CD4-positive, alpha-beta T cell treated with Interleukin-4 for 1 hour (primary cell): ENCODE data around the gene OR1J4.
"Not testable (repeated sequence)": the region's sequence is repeated elsewhere in the genome, so short reads cannot be mapped to it uniquely, and the experiment has no call there.

Experiments
- DNase-seq, 2 donors: peaks; one replicate each; pipeline ENCODE4 v3.0.0-alpha.2; 2020 to 2022

Gene OR1J4, protein sequence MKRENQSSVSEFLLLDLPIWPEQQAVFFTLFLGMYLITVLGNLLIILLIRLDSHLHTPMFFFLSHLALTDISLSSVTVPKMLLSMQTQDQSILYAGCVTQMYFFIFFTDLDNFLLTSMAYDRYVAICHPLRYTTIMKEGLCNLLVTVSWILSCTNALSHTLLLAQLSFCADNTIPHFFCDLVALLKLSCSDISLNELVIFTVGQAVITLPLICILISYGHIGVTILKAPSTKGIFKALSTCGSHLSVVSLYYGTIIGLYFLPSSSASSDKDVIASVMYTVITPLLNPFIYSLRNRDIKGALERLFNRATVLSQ

DNA sequence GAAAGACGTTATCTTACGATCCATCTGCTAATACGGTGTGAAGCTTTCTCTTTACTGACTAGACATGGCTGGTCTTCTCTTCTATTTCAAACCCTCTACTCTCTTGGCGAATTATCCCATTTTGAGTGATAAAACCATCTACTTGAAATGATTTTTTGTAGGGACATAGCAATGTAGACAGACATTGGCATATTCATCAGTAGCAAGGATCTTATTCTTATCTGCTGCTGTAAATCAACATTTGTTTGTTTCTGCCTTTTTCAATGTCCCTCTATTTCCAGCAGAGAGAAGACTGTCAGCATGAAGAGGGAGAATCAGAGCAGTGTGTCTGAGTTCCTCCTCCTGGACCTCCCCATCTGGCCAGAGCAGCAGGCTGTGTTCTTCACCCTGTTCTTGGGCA is at the start of gene OR1J4:
Gene OR1J4 (plus strand): TSS at position 301 of the 400 bp plus-strand sequence. CDS start 0 bp downstream, at position 301.
- DNase-seq: no peak

DNA sequence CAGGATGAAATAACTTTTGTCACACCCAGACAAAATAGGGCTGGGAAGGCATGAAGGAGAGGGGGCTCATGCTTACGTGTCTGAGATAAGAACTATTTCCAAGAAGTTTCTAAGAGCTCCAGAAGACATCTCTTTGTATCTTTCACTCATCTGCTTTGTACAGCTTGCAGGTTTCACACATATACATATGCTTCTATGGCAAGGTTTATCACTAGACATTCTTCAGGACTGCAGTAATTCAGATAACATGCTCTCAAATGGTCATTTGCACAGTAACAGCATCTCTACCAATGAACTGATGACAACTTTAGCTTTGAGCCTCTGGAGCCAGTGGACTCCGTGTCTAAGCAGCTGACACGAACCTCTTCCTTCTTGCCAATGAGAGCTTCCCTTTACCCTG is 44.4 kb upstream of the OR1J4 start:
- no peak for DNase-seq

DNA sequence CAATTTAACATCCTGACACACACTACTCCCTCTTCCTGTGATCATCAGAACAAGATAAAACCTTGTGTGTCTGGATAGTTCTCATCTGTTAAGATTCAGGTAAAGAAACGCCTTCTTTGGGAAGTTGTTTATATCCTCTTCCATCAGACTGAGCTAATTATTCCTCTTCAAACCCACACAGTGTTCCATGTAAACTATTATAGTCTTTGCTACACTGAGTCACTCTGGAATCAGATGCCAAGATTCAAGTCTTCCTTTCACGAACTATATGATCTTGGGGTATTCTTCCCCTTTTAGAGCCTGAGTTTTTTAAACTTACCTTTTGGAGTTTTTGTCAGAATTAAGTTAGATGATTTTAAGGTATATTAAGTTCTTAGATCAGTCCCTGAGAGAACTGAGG is 43.2 kb upstream of the OR1J4 start:
- DNase-seq: no peak

DNA sequence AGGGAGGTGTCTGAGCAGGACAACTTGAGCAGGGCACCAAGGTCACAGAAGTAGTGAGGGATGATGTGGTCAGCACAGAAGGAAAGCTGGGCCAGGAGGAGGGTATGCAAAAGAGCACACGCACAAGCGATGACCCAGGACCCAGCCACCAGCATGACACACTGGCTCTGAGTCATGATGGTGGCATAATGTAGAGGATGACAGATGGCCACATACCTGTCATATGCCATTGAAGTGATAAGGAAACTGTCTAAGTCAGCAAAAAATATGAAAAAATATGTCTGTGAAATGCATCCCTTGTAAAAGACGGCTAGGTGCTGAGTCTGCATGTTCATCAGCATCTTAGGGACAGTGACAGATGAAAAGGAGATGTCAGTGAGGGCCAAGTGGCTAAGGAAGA is 41.6 kb upstream of the OR1J4 start:
- DNase-seq: no peak

DNA sequence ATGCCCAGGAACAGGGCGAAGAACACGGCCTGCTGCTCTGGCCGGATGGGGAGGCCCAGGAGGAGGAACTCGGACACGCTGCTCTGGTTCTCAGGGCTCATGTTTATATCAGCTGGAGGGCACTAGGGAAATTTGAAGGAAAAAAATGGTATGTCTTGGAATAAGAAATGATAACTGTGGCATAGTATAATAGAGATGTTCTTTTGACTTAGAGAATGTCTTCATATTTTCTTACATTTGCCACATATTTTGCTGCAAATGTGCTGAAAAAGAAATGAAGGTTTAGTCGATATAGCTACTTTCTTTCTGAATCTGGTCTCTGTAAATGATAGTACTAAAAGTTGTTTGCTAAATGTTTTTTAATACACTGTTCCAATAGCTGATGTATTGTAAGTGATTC is 41.1 kb upstream of the OR1J4 start, which contains the start of gene OR1J1:
Gene OR1J1 (minus strand): TSS at position 101 of the 400 bp plus-strand sequence. CDS start 0 bp downstream, at position 101.
- DNase-seq: no peak

DNA sequence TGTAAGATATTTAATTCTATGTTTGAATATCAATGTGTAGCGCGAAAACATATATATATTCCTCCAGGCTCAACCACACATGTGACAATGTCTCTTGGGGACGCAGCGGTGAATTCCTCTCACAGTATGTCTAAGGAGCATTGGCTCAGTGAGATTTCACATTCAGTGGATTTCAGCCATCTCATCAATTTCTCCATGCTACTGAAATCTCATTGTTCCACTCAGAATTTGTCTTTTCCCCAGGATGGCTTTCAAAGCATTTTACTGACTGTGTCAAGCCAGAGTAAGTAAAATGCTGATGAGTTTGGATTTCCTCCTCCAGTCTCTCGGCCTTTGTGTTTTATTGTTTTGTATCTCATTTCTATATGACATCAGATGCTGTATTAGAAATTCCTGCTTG is 39.9 kb upstream of the OR1J4 start:
- DNase-seq: no peak

DNA sequence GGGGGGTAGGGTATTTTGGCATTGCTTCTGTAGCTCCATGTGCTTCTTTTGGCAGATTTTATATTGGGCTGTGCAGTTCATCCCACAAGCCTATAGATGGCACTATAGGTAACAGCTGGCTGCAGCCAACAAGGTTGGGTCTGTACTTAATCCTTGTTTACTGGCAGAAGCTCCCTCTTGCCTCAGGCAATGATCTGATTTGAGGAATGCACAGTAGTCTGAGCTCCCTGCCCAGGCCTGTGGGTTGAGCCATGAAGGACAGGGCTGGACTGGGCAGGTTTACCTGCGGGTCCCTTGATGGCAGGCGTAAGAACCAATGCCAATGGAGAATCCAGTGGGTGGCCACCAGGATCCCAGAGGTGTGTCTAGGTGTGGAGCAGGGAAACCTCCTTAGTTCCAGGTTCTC is 20.1 kb upstream of the OR1J4 start:
- DNase-seq: peak in 1 of 2 donors; percentile 34

DNA sequence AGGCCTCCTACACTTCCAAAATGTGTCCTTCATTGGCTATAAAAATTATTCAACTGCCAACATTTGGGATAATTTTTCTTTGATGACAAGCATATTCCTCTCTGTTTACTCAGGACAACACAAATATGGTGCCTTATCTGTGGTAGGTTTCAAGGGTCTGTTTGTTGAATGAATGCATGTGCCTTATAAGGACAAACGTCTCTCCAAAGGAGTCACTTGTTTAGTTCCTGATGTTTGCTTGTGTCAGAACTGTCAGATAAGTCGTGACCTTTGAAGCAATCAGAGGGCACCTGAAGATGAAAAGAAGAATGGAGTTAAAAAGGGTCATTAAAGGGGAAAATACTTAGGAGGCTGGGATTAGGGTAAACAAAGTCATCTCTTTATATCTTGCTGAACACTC is 12.0 kb upstream of the OR1J4 start:
- no peak for DNase-seq

DNA sequence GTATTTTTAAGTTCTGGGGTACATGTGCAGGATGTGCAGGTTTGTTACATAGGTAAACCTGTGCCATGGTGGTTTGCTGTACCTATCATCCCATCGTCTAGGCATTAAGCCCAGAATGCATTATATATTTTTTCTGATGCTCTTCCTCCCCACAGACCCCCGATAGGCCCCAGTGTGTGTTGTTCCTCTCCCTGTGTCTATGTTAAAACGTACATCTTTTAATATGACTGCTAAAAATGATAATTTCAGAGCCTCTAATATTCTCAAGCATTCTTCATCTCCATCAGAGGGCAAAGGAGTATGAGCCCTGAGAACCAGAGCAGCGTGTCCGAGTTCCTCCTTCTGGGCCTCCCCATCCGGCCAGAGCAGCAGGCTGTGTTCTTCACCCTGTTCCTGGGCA is 8.4 kb upstream of the OR1J4 start, which contains the start of gene OR1J2:
Gene OR1J2 (plus strand): TSS at position 301 of the 400 bp plus-strand sequence. CDS start 0 bp downstream, at position 301.
- no peak for DNase-seq

DNA sequence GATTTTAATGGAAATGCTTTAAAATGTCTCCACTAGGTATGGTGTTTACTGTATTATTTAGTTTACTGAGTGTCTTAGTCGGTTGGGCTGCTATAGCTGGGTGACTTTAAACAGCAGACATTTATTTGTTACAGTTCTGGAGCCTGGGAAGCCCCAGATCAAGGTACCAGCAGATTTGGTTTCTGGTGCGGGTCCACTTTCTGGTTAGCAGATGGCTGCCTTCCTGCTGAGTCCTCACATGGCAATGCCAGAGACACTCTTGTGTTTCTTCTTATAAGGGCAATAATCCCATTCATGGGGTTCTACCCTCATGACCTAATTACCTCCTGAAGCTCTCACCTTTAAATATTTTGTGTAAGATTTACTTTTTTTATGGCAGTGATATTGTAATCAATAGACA is 715 bp upstream of the OR1J4 start:
- DNase-seq: no peak

DNA sequence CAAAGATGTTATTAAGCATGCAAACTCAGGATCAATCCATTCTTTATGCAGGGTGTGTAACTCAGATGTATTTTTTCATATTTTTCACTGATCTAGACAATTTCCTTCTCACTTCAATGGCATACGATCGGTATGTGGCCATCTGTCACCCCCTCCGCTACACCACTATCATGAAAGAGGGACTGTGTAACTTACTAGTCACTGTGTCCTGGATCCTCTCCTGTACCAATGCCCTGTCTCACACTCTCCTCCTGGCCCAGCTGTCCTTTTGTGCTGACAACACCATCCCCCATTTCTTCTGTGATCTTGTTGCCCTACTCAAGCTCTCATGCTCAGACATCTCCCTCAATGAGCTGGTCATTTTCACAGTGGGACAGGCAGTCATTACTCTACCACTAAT is 435 bp downstream of the OR1J4 start:
- DNase-seq: no peak

DNA sequence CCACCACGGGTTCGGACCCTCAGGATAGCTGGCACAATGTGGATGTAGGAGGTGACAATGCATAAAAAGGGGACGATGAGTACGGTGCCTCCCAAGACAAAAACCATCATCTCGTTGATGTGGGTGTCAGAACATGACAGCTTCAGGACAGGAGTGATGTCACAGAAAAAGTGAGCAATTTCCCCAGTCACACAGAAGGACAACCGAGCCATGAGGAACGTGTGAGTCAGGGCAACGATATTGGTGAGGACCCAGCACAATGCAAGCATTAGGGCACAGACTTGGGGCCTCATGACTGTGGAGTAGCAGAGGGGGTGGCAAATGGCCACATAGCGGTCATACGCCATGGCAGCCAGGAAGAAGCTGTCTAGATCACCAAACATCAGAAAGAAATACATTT is 7.7 kb downstream of the OR1J4 start:
- DNase-seq: no peak

DNA sequence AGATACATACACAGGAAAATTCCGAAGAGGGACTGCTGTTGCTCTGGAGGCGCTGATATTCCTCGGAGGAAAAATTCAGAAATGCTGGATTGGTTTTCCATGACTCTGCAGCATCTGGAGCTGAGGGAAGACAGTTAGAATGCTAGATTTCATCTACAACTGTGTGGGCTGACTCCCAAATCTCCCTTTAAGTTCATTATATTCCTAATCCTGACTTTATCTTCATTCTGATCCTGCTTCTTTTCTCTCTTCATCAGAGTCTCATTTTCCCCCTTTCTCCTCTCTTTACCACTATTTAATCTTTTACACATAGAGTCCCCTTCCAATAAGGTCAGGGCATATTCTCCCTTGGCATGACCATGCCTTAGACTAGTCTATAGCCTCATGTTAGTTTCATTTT is 8.3 kb downstream of the OR1J4 start, which contains the start of gene OR1N1:
Gene OR1N1 (minus strand): TSS at position 101 of the 400 bp plus-strand sequence. CDS start 0 bp downstream, at position 101.
- no peak for DNase-seq

DNA sequence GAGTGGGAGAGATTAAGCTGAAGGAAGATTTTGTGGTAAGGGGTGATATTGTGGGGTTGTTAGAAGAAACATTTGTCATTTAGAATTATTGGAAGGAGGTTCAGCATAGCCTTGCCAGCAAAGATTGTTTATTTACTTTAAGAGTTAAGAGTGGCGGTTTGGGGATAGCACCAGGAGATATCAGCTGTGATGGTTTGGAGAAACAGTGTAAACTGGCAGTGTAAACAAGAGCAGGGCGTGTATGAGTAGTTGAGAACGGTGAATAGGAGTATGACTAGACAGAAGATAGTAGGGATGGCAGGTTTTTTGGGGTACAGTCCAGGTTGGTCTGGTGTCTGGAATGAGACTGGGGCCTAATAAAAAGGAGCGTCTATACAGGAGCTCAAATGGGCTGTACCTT is 12.2 kb downstream of the OR1J4 start:
- not testable (repeated sequence) for DNase-seq

DNA sequence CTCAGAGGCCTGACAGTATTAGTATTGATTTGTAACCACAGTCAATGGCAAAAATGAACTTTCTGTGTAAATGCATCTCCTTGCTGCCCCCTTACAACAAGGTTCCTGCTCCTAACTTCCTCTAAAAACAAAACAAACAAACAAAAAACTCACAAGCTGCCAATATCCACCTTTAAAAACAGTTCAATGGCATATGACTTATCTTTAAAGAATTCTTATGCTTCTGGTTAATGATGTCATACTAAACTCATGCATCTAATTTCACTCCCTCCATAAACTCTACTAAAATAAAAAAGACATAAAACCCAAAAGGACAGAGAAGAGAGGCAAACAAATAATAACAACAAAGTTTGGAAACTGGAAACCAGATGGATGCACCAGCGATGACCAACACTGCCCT is 17.2 kb downstream of the OR1J4 start:
- no peak for DNase-seq

DNA sequence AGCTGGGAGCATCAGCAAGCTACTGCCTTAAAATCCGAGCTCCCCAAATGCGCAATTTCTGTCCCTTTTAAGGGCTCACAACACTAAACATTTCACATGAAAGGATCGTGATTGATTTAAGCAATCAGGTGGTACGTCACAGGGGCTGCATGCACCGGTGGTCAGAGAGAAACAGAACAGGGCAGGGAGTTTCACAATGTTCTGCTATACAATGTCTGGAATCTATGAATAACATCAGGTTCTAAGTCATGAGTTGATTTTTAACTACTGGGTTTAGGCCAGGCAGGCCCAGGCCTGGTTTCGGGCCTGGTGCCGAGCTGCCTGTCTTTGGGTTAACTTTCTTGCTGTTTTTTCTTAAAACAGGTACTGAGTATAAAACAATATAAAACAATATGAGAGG is 18.1 kb downstream of the OR1J4 start:
- not testable (repeated sequence) for DNase-seq

DNA sequence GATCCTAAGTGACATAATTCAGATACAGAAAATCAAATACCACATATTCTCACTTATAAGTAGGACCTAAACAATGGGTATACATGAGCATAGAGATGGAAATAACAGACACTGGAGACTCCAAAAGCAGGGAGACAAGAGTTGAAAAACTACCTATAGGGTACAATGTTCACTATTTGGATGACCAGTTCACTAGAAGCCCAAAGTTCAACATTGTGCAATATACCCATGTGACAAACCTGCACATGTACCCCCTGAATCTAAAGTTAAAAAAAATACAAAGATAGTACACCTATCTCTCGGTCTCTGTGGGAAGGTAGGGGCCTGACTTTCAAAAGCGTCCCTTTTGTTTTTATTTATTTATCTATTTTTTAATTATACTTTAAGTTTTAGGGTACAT is 19.8 kb downstream of the OR1J4 start:
- no peak for DNase-seq

DNA sequence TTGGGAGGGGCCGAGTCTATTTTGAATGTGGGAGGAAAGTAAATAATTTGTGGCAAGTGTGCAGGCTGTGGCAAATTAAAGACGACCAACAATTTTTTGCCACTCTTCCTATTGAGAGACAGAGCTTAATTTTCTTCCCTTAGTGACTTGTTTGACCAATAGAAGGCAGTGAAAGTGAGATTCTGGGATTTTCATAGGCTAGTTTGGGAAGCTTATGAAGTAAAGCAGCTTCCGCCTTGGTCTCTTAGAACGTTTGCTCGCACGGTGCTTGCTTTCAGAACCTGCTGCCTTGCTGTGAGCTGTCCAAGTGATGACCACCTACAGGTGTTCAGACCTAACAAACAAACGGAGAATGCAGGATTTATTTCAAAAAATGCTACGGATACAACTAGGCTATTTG is 27.3 kb downstream of the OR1J4 start:
- no peak for DNase-seq

DNA sequence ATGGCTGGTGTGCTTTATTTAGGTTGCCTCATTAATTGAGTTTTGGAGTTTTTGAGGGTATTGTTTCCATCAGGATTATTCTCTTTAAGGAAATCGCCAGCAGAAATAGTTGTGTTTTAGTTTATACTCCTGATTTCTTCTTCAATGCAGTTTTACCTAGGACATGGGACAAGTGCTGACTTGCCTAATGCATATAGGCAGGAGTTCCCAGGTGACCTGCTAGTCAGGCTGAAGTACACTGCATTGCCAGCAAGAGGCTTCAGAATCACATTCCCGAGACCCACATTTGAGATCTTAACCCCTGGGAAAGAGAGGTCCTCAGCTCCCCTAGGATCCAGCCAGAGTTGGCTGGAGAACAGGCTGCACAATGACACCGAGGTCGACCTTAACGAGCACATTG is 32.4 kb downstream of the OR1J4 start:
- DNase-seq: no peak

DNA sequence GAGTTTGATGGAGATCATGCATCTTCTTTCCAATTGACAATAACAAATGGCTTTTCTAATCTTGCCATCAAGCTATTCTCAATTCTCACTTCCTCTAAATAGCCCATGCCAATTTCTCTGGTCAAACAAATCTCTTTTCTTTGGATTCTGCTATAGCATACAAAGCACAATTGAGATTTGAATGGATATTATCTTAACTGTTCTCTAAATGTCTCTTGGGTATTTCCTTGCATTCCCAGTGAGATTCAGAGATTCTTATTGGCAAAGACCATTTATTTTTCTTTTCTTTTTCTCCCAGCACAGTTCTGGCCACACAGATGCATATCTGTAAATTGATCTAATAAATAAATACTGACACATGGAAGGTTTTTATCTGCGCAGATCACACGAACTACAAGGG is 33.9 kb downstream of the OR1J4 start, which contains the start of gene OR1N2:
Gene OR1N2 (plus strand): TSS at position 301 of the 400 bp plus-strand sequence. CDS start 100 bp downstream, outside the sequence.
- DNase-seq: no peak

DNA sequence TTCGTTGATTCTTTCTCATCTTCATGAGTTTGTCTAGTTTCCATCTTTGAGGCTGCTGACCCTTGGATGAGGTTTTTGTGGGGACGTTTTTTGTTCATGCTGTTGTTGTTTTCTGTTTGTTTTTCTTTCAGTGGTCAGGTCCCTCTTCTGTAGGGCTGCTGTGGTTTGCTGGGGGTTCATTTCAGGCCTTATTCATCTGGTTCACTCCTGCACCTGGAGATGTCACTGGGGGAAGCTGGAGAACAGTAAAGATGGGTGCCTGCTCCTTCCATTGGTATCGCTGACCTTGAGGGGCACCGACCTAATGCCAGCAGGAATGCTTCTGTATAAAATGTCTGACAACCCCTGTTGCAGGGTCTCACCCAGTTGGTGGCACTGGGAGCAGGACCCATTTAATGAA is 42.5 kb downstream of the OR1J4 start:
- DNase-seq: no peak

DNA sequence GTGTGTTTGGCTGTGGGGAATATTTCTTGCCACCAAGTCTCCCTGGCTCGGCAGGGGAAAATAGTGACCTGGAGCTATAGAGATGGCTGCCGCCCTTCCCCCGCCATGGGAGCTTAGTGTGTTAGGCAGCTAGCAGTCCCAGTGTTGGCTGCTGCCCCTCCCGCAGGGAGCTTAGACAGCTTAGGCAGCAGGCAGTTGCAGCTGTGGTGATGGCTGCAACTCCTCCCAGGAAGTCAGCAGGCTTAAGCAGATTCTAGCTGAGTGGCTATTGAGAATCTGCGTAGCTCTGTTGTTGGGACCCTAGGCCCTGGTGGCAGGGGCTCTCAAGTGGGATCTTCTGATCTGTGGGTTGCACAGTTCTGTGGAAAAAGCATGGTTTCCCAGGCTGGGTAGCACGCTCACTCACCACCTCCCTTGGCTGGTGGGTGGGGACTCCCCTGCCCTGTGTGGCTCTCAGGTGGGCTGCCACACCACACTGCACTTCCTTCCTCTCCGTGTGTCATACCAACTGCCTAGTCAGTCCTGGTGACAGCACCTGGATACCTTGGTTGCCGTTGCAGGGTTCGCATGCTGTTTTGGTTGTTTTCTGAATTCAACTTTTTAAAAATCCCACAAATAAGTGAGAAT is 43.3 kb downstream of the OR1J4 start:
- DNase-seq: no peak

DNA sequence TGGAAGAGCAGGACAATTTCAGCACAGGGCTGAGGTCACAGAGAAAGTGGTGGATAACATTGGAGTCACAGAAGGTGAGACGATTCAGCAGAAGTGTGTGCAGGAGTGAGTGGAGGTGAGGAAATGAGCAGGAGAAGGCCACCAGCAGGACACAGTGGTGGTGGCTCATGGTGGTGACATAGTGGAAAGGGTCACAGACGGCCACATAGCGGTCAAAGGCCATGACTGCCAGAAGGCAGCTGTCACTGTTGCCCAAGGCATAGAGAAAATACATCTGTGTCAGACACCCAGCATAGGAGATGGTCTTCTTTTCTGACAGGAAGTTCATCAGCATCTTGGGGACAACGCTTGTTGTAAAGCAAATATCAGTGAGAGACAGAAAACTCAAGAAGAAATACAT is 49.0 kb downstream of the OR1J4 start:
- no peak for DNase-seq
